Measurements from ENCODE around the gene TXLNA.
A peak's percentile ranks its signal among the peaks of the same experiment; 100 is the strongest.

The TXLNA gene

DNA sequence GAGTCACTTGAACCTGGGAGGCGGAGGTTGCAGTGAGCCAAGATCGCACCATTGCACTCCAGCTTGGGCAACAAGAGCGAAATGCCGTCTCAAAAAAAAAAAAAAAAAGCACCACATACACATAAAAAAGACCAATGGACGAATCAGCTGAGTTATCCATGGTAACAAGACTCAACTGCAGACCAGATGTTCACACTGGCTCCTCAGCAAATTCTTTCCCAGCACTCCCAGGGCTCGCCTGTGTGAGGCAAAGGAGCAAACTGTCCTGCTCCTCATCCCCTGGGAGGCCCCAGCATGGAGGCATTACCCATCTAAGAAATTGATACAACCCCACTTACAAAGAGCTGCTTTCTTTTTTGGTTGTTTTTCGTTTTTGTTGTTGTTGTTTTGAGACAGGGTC, 39.5 kb downstream of the TXLNA start:
- Histone ChIP-seq H4K20me1 (ENCODE audit: insufficient read depth, low read length, poor library complexity, severe bottlenecking) (no peaks in the 10 kb centered on the region), H3K79me2 (ENCODE audit: insufficient read depth, low read length) (peaks cover 18% of the 10 kb centered on the region), H3K36me3 (ENCODE audit: insufficient read depth, low read length) (no peaks in the 10 kb centered on the region), H3K9me3 (ENCODE audit: insufficient read depth, low read depth, low read length) (no peaks in the 10 kb centered on the region), H3K4me1 (ENCODE audit: insufficient read depth, low read length, poor library complexity, severe bottlenecking) (peaks cover 24% of the 10 kb centered on the region), H3K9ac (ENCODE audit: low read depth, low read length, poor library complexity, severe bottlenecking) (no peak overlapping the region), H3F3A (ENCODE audit: low read depth) (no peaks in the 10 kb centered on the region), H3K27me3 (ENCODE audit: insufficient read depth, low read length, poor library complexity, severe bottlenecking) (no peaks in the 10 kb centered on the region), H3K4me3 (ENCODE audit: low read length, poor library complexity, severe bottlenecking) (no peak overlapping the region), H2AFZ (ENCODE audit: low read length) (no peak overlapping the region), H3K4me2 (ENCODE audit: low read depth, low read length, poor library complexity, severe bottlenecking) (no peak overlapping the region), H3K9me2 (replicated peaks; ENCODE audit: low read depth, low read length) (no peaks in the 10 kb centered on the region)
- TF ChIP-seq, protein P1, sequence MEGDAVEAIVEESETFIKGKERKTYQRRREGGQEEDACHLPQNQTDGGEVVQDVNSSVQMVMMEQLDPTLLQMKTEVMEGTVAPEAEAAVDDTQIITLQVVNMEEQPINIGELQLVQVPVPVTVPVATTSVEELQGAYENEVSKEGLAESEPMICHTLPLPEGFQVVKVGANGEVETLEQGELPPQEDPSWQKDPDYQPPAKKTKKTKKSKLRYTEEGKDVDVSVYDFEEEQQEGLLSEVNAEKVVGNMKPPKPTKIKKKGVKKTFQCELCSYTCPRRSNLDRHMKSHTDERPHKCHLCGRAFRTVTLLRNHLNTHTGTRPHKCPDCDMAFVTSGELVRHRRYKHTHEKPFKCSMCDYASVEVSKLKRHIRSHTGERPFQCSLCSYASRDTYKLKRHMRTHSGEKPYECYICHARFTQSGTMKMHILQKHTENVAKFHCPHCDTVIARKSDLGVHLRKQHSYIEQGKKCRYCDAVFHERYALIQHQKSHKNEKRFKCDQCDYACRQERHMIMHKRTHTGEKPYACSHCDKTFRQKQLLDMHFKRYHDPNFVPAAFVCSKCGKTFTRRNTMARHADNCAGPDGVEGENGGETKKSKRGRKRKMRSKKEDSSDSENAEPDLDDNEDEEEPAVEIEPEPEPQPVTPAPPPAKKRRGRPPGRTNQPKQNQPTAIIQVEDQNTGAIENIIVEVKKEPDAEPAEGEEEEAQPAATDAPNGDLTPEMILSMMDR (conservative IDR thresholded peaks at IDR 0.05; ENCODE audit: low read length) = no peak
- TF ChIP-seq EZH2phosphoT487 (IDR thresholded peaks at IDR 0.05; ENCODE audit: borderline replicate concordance) = no peak

- Histone ChIP-seq H3K9me3 (ENCODE audit: insufficient read depth, low read depth, low read length) (no peaks in the 10 kb centered on the region), H3K4me2 (ENCODE audit: low read depth, low read length, poor library complexity, severe bottlenecking) (peak overlapping the region; percentile 91), H3K9me2 (replicated peaks; ENCODE audit: low read depth, low read length) (no peaks in the 10 kb centered on the region), H3F3A (ENCODE audit: low read depth) (no peaks in the 10 kb centered on the region), H3K4me1 (ENCODE audit: insufficient read depth, low read length, poor library complexity, severe bottlenecking) (peaks cover 27% of the 10 kb centered on the region), H3K4me3 (ENCODE audit: low read length, poor library complexity, severe bottlenecking) (peak overlapping the region; percentile 90), H3K27me3 (ENCODE audit: insufficient read depth, low read length, poor library complexity, severe bottlenecking) (no peaks in the 10 kb centered on the region), H3K36me3 (ENCODE audit: insufficient read depth, low read length) (no peaks in the 10 kb centered on the region; the same call in 1 of the 2 replicates), H2AFZ (ENCODE audit: low read length) (no peak overlapping the region), H4K20me1 (ENCODE audit: insufficient read depth, low read length, poor library complexity, severe bottlenecking) (no peaks in the 10 kb centered on the region), H3K9ac (ENCODE audit: low read depth, low read length, poor library complexity, severe bottlenecking) (no peak overlapping the region), H3K79me2 (ENCODE audit: insufficient read depth, low read length) (peaks cover 22% of the 10 kb centered on the region)
- no peak for TF ChIP-seq EZH2phosphoT487 (IDR thresholded peaks at IDR 0.05; ENCODE audit: borderline replicate concordance)
- TF ChIP-seq, protein P1 (conservative IDR thresholded peaks at IDR 0.05; ENCODE audit: low read length) = no peak
Observed at GRCh38 chr1:32220746-32221580, 41.5 kb downstream of the TXLNA start.

DNA sequence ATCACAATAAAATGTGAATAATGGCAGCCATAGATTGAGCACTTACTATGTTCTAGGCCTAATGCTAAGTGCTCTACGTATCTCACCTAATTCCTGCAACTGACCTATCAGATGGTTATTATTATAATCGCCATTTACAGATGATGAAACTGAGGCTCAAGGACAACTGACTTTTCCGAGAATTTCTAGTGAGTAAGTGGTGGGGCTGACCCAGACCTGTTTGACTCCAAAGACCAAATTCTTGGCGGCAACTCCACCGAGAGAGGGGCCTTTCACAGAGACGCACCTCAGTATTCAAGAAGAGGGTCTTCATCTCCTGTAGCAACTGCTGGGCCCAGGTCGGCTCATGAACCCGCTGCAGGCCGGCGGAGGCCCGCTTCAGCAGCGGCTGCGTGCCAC, 42.1 kb downstream of the TXLNA start:
- H4K20me1 ChIP-seq (ENCODE audit: insufficient read depth, low read length, poor library complexity, severe bottlenecking) = no peaks in the 10 kb centered on the region
- peaks cover 22% of the 10 kb centered on the region for H3K79me2 ChIP-seq (ENCODE audit: insufficient read depth, low read length)
- peak overlapping the region; percentile 90 for H3K4me3 ChIP-seq (ENCODE audit: low read length, poor library complexity, severe bottlenecking)
- H3K4me1 ChIP-seq (ENCODE audit: insufficient read depth, low read length, poor library complexity, severe bottlenecking) = peaks cover 27% of the 10 kb centered on the region
- H3F3A ChIP-seq (ENCODE audit: low read depth) = no peaks in the 10 kb centered on the region
- TF ChIP-seq EZH2phosphoT487 (IDR thresholded peaks at IDR 0.05; ENCODE audit: borderline replicate concordance) = no peak
- TF ChIP-seq, protein P1 (conservative IDR thresholded peaks at IDR 0.05; ENCODE audit: low read length) = no peak
- peak overlapping the region; percentile 85 for H3K9ac ChIP-seq (ENCODE audit: low read depth, low read length, poor library complexity, severe bottlenecking)
- H2AFZ ChIP-seq (ENCODE audit: low read length) = peak overlapping the region; percentile 73; the same call in 1 of the 2 replicates
- no peaks in the 10 kb centered on the region for H3K27me3 ChIP-seq (ENCODE audit: insufficient read depth, low read length, poor library complexity, severe bottlenecking)
- H3K36me3 ChIP-seq (ENCODE audit: insufficient read depth, low read length) = no peaks in the 10 kb centered on the region; the same call in 1 of the 2 replicates
- no peaks in the 10 kb centered on the region for H3K9me2 ChIP-seq (replicated peaks; ENCODE audit: low read depth, low read length)
- no peaks in the 10 kb centered on the region for H3K9me3 ChIP-seq (ENCODE audit: insufficient read depth, low read depth, low read length)
- H3K4me2 ChIP-seq (ENCODE audit: low read depth, low read length, poor library complexity, severe bottlenecking) = peak overlapping the region; percentile 91
